Fibroblast of skin of left biceps (primary cell): Measurements from ENCODE around the gene NPHP4.

Experiments used
- DNase-seq, 2 experiments: peaks; one replicate each; pipeline ENCODE4 v3.0.0-alpha.2; 2013; ENCODE audit warnings: low read depth in 2 of 2

The NPHP4 gene

GRCh38 chr1:5950201-5950895, 41.9 kb downstream of the NPHP4 start:
- no peak for DNase-seq

- DNase-seq = no peak
Measured at GRCh38 chr1:5949761-5950100, 42.5 kb downstream of the NPHP4 start.

DNA sequence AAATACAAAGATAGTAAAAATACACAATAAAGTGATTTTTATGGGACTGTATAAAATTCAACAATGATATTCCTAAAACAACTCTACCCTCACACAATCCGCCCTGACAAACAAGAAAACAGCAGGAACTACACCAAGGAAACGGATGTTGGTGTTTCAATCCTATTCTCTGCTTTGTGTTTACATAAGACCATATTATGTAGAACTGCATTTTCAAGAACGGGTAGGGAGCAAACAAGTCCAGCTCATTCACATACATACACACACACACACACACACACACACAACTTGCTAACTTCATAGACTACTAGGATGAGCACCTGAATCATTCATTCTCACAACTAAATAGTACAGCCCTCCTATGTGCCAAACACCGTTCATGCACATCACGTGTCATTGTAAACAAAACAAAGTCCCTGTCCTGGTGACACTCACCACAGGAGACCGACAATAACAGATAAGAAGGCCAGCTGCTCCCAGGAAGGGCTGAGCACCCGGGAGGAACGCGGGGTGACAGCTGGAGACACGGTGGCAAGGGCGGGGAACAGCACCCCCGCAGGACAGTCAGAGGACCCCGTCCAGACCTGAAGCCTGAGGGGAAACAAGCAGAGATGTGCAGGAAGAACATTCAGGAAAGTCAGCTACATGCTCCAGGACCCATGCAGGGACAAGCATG, 43.0 kb downstream of the NPHP4 start:
- no peak for DNase-seq

- no peak for DNase-seq
Measured at GRCh38 chr1:5948681-5949005, 43.6 kb downstream of the NPHP4 start.

- no peak for DNase-seq
Measured at GRCh38 chr1:5947978-5948680, 44.1 kb downstream of the NPHP4 start.

- DNase-seq = no peak
Measured at GRCh38 chr1:5947071-5947821, 45.0 kb downstream of the NPHP4 start.

- DNase-seq = no peak
Measured at GRCh38 chr1:5945445-5945844, 46.8 kb downstream of the NPHP4 start.

DNA sequence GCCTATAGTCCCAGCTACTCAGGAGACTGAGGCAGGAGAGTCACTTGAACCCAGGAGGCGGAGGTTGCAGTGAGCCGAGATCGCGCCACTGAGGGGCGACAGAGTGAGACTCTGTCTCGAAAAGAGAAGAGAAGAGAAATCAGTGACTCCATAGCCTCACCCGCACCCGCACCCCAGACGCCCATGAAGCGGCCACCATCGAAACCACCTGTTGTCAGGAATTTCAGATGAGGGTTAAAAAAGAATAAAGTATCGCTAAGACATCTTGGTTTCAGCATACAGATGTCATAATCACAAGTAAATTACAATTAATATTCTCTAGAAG, 47.4 kb downstream of the NPHP4 start:
- DNase-seq = no peak

GRCh38 chr1:5944154-5944842, 47.9 kb downstream of the NPHP4 start:
- DNase-seq = no peak

DNA sequence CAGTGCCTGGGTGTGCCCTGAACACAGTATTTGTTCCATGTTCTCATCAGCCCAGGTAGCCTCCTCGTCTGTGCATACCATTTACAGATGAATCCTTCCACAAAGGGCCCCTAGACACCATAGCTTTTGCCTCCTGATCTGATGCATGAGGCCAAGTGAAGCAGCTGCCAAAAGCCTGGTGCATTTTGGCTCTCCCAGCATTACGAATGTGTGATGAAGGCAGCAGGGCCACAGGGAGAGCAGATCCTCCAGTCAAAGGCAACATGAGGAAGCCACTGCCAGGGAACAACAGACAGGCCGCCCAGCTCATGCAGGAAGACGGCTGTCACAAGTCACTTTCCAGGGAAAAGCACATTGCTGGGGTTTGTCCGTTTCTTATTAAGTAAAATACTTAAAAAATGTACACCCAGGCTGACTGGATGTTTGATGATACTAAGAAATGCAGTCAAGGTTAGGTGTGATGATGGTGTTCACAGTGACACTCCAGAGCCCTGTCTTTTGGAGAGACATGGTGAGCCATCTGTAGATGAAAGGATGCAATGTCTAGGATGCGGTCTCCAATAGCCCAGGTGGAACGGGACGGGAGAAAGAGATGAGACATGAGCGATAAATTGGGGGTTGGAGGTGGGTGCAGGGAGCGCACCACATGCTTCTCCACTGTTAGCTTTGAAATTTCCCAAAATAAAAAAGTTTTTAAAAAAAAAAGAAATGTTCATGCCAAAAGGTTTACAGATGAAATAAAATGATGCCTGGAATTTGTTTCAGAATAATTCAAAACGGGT, 48.7 kb downstream of the NPHP4 start:
- no peak for DNase-seq

DNA sequence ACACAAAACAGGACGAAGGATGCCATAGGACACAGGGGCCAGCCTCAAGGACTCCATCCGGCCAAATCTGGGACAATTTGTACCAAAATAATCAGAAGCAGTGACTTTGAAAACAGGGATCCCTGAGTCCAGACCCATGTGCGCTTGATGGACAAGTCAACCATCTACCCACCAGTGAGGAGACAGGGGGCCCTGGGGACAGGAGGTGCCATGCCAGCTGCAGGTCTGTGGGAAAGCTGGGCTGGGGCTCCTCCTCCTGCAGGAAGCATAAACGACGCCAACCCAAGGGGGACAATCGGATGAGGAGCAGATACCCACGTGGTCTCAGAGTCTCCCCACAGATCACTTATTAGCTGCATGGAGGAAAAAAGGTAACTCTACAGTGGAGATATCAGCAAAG, 50.6 kb downstream of the NPHP4 start:
- DNase-seq = no peak

DNA sequence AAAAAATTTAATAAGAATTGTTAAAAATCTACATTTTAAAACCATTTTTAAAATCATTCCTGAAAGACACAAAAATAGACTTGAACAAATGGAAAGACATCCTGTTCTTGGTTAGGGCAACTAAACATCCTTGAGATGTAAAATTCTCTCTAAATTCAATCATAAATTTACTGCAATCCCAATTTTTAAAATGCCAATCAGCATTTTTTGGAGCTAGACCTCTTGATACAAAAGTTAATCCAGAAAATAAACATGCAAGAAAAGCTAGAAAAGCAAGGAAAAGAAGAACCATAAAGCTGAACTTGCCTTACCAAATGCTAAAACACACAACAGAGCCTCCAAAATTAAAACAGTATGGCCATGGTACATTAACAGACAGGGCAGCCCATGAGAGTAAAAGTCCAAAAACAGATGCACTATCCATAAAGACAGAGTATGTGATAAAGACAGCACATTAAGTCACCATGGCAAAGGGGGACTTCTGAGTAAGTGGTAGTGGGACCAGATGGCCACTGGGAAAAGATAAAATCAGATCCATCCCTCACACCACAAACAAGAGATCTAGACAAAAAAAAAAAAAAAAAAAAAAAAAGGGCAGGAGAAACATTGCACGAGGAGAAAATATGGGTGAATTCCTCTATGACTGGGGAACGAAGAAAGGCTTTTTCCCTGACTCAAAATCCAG, 51.4 kb downstream of the NPHP4 start:
- DNase-seq = no peak

DNA sequence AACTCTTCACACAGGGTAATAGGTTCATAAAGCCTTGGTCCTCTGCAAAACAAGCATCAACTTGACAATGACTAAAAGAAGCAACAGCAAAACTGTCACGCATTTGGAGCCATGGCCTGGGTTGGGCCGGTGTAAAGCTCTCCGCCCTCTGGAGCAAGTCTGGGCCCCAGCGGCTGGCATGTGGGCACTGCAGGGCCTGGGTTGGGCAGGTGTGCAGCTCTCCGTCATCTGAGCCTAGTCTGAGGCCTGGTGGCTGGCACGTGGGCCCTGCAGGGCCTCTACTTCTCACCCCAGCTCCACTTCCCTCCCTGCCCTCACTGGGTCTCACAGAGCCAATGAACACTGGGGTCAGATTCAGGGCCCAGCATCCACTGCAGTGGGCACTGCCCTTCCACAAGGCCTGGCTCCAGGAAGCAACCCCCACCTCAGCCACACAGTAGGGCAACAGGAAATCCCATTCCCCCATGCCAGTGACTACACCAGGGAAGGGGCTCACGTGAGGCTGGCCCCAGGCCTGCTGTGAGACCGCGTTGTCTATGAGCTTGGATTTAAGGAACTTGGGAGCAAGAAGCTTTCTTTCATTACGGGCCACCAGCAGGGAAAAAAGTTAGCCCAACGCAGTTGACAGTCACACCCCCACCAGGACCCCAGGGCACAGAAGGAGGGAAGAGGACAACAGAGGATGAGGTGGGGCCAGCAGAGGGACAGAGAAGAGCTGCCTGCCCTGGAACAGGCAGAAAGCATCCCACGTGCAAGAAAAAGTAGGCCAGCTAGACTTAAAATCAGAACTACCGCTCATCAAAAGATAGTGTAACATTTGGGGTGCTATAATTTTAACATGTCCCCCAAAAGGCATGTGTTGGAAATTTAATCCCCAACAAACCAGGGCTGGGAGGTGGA, 52.7 kb downstream of the NPHP4 start:
- no peak for DNase-seq

GRCh38 chr1:5938101-5938646, 54.1 kb downstream of the NPHP4 start:
- DNase-seq = peak; percentile 49 to 56

- no peak for DNase-seq
Measured at GRCh38 chr1:5937373-5937857, 54.8 kb downstream of the NPHP4 start.

DNA sequence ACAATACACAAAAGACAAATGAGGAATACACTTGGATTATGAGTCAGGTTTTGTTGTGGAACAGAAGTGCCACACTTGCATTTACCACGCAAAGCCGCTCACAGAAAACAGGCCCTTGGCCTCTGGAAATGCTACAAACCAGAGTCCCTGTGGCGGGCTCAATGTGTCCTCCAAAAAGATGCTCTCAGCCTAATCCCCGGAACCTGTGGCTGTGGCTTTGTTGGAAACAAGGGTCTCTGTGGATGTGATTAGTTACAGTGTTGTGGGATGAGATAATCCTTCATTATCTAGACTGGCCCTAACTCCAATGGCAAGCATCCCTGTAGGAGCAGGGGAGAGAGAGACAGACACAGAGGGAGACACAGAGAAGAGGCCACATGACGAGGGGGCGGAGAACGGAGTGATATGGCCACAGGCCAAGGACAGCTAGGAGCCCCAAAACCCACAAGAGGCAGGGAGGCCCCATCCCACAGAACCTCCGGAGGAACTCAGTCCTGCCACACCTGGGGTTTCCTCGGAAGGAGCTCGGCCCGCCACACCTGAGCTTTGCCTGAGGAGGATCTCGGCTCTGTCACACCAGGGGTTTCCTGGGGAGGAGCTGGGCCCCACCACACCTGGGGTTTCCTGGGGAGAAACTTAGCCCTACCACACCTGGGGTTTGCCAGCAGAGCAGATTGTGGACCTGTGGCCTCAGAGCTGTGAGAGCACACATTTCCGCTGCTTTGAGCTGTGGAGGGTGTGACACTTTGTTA, 55.4 kb downstream of the NPHP4 start:
- no peak for DNase-seq

DNA sequence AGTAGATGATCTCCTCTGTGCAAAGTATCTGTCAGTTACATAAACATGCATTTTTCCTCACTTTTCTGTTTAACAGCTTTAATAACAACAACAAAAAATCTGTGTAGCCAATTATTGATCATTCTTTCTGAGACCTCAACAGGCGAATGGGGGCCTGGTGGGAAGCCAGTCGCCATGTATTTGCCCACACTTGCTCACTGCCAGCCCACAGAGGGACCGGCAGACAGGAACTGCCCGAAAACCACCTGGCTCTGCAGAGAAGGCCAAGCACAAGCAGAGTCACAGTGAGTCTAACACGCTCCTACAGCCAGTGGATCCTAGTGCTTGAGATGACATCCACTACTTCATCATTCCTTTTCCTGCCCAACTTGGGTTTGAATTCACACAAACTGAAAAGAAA, 56.1 kb downstream of the NPHP4 start:
- no peak for DNase-seq

- DNase-seq = no peak
Measured at GRCh38 chr1:5935026-5935425, 57.2 kb downstream of the NPHP4 start.
